NCI-H2196 treated with DMSO at 0.1 percent for 48 hours (cell line): ENCODE results near the gene DOC2B.

Experiments used
- DNase-seq: peaks from one replicate; lab custom pipeline; 2025; ENCODE audit not compliant: unreplicated experiment; lab: John Stamatoyannopoulos, UW

DOC2B gene

GRCh38 chr17:164303-165235 lies 16.9 kb downstream of the DOC2B start:
- DNase-seq, result no peak

- no peak for DNase-seq
Observed at GRCh38 chr17:163514-164098, 17.8 kb downstream of the DOC2B start.

GRCh38 chr17:162689-163088 lies 18.8 kb downstream of the DOC2B start:
- no peak for DNase-seq

- DNase-seq, result no peak
Observed at GRCh38 chr17:161481-161880, 20.0 kb downstream of the DOC2B start.

GRCh38 chr17:160336-160735 lies 21.1 kb downstream of the DOC2B start:
- DNase-seq, result no peak

- no peak for DNase-seq
Observed at GRCh38 chr17:159609-160008, 21.8 kb downstream of the DOC2B start.

GRCh38 chr17:158379-158778 lies 23.1 kb downstream of the DOC2B start:
- DNase-seq, result no peak

GRCh38 chr17:157901-158300 lies 23.5 kb downstream of the DOC2B start:
- DNase-seq, result no peak

GRCh38 chr17:156946-157345 lies 24.5 kb downstream of the DOC2B start:
- no peak for DNase-seq

GRCh38 chr17:156094-156621 lies 25.3 kb downstream of the DOC2B start:
- no peak for DNase-seq

- no peak for DNase-seq
Observed at GRCh38 chr17:155576-155975, 25.9 kb downstream of the DOC2B start.

- DNase-seq, result no peak
Observed at GRCh38 chr17:153851-154250, 27.6 kb downstream of the DOC2B start.

- DNase-seq, result no peak
Observed at GRCh38 chr17:152860-153420, 28.5 kb downstream of the DOC2B start.

GRCh38 chr17:151886-152859 lies 29.3 kb downstream of the DOC2B start:
- DNase-seq, result no peak

- no peak for DNase-seq
Observed at GRCh38 chr17:151004-151403, 30.4 kb downstream of the DOC2B start.

GRCh38 chr17:149897-150584 lies 31.4 kb downstream of the DOC2B start:
- no peak for DNase-seq

GRCh38 chr17:149231-149630 lies 32.2 kb downstream of the DOC2B start:
- DNase-seq, result no peak

- no peak for DNase-seq
Observed at GRCh38 chr17:148757-149156, 32.7 kb downstream of the DOC2B start.

- no peak for DNase-seq
Observed at GRCh38 chr17:147796-148740, 33.4 kb downstream of the DOC2B start.
